ENCODE results near the gene HEBP1.
"Not testable (repeated sequence)": the region's sequence is repeated elsewhere in the genome, so short reads cannot be mapped to it uniquely, and the experiment has no call there.

HEBP1 gene

GRCh38 chr12:12999959-13000615 lies at the start of gene HEBP1:
TSS of gene HEBP1 (minus strand) at chr12:13000265. CDS start at chr12:13000114, 151 bp downstream.
- DNase-seq: peak; percentile 91

- no peak for DNase-seq
These were observed 49.8 kb upstream of the HEBP1 start for GRCh38 chr12:13049816-13050215.

DNA sequence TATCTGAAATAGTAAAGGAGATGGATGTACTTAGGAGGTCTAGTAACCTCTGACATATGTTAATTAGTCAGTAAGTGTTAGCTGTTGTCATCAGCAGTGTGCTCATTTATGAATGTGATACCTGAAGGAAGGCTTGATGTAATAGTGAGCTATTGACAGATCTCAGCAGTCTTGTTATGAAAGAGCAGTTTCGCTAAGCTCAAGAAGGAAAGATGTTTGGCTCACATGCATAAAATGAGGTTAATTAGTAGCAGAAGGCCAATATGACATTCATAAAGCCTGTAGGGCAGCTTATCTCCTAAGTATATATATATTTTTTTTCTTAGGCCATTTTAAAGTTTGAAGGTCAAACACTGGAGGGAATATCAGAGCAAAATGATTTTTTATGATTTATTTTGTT lies 46.9 kb upstream of the HEBP1 start:
- DNase-seq: no peak

DNA sequence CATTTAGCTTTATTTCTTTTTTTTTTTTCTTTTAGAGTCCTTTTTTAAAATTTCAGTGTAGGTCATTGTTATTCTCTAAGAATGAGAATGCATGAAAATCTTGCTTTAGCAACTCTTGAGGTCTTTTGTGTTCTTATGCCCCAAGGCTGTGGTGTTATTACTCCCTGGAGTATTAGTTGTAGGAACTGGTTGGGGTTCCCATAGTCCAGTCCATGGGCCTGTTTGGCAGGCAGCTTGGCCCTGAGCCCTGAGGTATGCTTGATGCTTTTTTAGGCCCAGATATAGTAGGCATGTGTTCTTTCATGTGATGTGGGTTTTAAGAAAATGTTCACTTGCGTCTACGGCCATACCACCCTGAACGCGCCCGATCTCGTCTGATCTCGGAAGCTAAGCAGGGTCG lies 45.8 kb upstream of the HEBP1 start:
- DNase-seq: no peak

DNA sequence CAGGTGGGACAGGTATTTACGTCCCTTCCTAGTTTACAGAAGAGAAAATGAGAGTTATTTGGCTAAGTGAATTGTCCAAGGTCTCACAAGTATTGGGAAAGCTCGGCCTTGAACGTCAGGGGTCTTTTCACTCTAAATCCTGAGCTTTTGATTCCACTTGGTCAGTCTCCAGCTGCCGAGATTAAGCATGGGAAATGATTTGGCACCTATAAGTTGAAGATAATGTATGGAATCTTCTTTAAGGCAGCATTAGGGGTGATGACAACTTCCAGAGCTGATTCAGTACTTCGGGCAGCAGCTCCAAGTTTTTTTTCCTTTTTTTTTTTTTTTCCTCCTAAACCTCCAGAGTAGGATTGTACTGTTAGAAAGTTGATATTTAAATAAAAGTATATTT lies 44.8 kb upstream of the HEBP1 start:
- no peak for DNase-seq

DNA sequence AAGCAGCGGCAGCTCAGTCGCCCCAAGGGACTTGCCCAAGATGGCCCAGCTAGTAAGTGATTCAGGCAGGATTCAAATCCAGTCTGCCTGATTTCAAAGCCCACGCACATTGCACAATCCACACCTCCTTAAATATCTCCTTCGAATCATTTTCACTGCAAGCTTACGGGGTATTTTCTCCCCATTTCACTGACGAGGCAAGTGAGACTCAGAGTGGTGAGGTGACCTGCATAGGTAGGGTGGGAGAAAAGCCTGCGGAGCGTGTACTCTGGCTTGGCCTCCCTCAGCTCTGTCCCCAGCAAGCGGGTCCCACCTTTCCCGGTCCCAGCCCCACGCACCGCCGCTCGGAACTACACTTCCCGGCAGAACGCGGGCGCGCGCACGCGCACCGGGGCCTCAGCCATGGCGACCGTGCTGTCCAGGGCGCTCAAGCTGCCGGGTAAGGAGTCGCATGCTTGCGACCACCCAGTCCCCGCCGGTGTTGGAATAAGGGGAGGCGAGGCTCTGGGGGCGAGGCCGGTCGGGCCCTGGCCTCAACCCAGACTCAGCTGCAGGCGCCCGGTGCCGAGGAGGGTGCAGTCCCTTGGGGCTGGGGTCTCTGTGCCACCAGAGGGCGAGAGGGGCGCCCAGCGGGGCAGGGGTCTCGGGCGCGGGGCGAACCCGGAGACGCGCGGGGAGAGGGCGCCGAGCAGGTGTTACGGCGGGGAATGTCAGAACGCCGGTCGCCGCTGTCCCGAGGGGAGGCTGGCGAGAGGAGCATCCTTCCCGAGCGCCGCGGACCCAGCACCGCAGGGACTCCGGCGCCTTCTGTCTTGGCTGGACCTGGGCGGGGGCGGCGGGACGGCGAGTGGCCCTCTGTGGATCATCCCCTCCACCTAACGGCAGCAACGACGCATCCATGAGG lies 44.2 kb upstream of the HEBP1 start, which contains the start of gene FAM234B:
Gene FAM234B, plus strand, starts transcription at position 380 of the 904 bp plus-strand sequence. Its CDS starts 23 bp downstream, at position 403.
- peak; percentile 69 for DNase-seq

DNA sequence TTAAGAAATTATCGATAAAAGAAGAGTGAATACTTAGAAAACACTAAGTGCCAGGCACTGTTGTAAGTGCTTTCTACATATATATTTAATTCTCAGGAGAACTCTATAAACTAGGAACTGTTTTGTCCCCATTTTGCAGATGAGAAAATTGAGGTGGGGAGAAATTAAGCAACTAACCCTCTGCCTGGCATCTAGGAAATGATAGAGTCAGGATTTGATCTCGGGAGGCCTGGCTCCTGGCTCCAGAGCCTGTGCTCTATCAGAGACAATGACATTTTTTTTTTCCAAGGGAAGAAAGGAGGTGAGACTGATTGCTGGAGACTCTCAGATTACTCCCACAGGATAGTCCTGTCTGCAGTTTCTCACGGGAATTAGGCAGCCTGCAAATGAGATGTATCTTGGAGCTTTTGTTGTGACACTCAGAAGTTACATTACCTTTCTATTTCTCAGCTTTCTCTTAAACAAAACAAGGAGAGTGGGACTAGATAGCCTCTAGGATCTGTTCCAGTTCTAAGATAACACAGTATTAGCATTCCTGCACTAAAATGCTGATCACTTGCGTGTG lies 42.7 kb upstream of the HEBP1 start:
- DNase-seq: no peak

DNA sequence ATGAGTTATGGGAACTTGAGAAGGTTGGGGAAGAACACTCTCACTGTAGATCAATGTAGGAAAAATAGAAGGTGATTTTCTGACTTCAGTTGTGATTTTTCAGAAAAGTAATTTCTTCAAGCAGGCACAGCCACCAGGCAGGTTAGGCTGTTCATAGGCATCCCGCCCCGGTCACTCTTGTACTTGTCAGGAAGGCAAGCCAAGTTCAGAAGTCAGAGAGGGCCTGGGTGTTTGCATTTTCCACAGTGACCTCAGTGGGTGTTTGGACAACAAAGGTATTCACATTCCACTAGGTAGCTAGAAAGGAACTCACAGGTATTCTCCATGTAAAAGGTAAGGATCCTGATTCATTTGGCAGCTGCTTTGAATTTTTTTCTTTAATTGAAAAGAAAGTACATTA lies 41.2 kb upstream of the HEBP1 start:
- no peak for DNase-seq

DNA sequence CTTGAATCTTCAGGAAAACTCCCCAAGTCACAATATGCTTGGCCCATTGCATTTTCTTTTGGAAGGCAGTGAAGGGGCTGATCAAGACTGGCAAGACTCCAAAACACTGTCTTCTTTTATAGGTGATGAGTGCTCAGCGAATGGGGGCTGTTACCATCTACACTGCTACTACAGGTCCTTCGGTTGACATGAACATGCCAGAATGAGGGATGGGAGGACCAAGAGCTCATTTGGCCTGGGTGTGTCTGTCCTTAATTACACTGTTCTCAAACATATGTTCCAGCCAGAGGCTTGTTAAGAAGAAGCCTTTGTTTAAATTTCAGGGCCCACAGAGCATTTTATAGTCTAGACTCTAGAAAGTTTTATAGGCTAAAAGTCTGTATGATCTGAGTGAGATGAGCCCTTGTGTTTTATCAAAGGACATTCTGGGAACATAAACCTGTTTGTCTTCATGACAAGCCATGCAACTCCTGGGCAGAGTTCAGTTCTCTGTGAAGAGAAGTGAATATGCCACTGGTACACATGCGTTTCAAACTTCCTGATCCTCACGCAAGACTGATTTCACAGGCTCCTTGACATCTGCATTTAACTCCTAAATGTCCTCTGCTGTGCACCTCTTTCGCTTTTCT lies 39.4 kb upstream of the HEBP1 start:
- no peak for DNase-seq

- no peak for DNase-seq
These were observed 38.6 kb upstream of the HEBP1 start for GRCh38 chr12:13038491-13039161.

GRCh38 chr12:13036881-13037280 lies 36.8 kb upstream of the HEBP1 start:
- no peak for DNase-seq

GRCh38 chr12:13035335-13035734 lies 35.3 kb upstream of the HEBP1 start:
- not testable (repeated sequence) for DNase-seq

DNA sequence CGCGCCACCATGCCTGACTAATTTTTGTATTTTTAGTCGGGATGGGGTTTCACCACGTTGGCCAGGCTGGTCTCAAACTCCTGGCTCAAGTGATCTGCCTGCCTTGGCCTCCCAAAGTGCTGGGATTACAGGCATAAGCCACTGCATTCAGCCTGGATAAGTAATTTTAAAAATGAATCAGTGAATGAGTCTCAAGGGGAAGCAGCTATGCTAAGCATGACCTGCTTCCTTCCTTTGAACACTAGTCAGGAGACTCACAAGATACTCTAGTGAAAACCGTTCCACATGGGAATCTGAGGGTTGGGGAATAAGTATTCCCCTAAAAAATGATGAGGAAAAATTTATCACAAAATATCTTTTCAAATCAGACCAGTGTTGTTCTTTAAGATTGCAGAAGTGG lies 33.4 kb upstream of the HEBP1 start:
- no peak for DNase-seq

- no peak for DNase-seq
These were observed 32.1 kb upstream of the HEBP1 start for GRCh38 chr12:13032164-13032563.

GRCh38 chr12:13030541-13031291 lies 30.7 kb upstream of the HEBP1 start:
- DNase-seq: no peak

- no peak for DNase-seq
These were observed 28.9 kb upstream of the HEBP1 start for GRCh38 chr12:13028825-13029570.

- no peak for DNase-seq
These were observed 27.4 kb upstream of the HEBP1 start for GRCh38 chr12:13027508-13027907.

- DNase-seq: no peak
These were observed 27.0 kb upstream of the HEBP1 start for GRCh38 chr12:13027032-13027431.

- no peak for DNase-seq
These were observed 26.2 kb upstream of the HEBP1 start for GRCh38 chr12:13026286-13026685.

- no peak for DNase-seq
These were observed 24.5 kb upstream of the HEBP1 start for GRCh38 chr12:13024531-13024916.

- peak; percentile 33 for DNase-seq
These were observed 23.9 kb upstream of the HEBP1 start for GRCh38 chr12:13023811-13024530.

Data from RPMI8226 (cell line).